ENCODE results near the gene IQCE. TPM values are rescaled to one million over a fixed set of nuclear protein-coding genes. Genes with fewer than 3 reads are reported as not detected.

The IQCE gene
- total RNA-seq, 1 donor from 2014 or later: 5.2 TPM

- Histone ChIP-seq H3K4me1 (peaks cover 24% of the 10 kb centered on the region), H3K36me3 (peaks cover 0 to 13% of the 10 kb centered on the region in 2 donors), H3K27me3 (no peaks in the 10 kb centered on the region), H3K9me3 (no peaks in the 10 kb centered on the region), H3K4me3 (no peak overlapping the region), H3K27ac (no peak overlapping the region)
- intact Hi-C loops (cut with DNase I): no loop called here
- DNase-seq (ENCODE audit: extremely low spot score in 2 of 2): no peak
- TF ChIP-seq POLR2AphosphoS5 (IDR thresholded peaks at IDR 0.05; ENCODE audit: insufficient read depth in 1 of 2, low read depth in 1 of 2) (no peak), POLR2A (IDR thresholded peaks at IDR 0.05) (no peak), CTCF (IDR thresholded peaks at IDR 0.05) (no peak)
Measured at GRCh38 chr7:2660359-2661095, 101.7 kb downstream of the IQCE start.

- Histone ChIP-seq H3K4me1 (peaks cover 24% of the 10 kb centered on the region), H3K9me3 (no peaks in the 10 kb centered on the region), H3K4me3 (no peak overlapping the region), H3K27me3 (no peaks in the 10 kb centered on the region), H3K36me3 (peaks cover 0 to 10% of the 10 kb centered on the region in 2 donors), H3K27ac (no peak overlapping the region)
- intact Hi-C loops (cut with DNase I): no loop called here
- TF ChIP-seq POLR2A (IDR thresholded peaks at IDR 0.05) (no peak), POLR2AphosphoS5 (IDR thresholded peaks at IDR 0.05; ENCODE audit: insufficient read depth in 1 of 2, low read depth in 1 of 2) (no peak), CTCF (IDR thresholded peaks at IDR 0.05) (no peak)
- no peak for DNase-seq (ENCODE audit: extremely low spot score in 2 of 2)
Measured at GRCh38 chr7:2661096-2661449, 102.3 kb downstream of the IQCE start.

- no peak for DNase-seq (ENCODE audit: extremely low spot score in 2 of 2)
- no peak overlapping the region for H3K4me3 ChIP-seq
Measured at GRCh38 chr7:2661602-2662272, 103.0 kb downstream of the IQCE start.

GRCh38 chr7:2662273-2663120, 103.7 kb downstream of the IQCE start:
- Histone ChIP-seq H3K4me3 (no peak overlapping the region), H3K27ac (peak overlapping the region; percentile 37), H3K9me3 (no peaks in the 10 kb centered on the region), H3K4me1 (peaks cover 24% of the 10 kb centered on the region), H3K27me3 (no peaks in the 10 kb centered on the region), H3K36me3 (no peaks in the 10 kb centered on the region)
- TF ChIP-seq CTCF (IDR thresholded peaks at IDR 0.05): no peak
- TF ChIP-seq POLR2AphosphoS5 (IDR thresholded peaks at IDR 0.05; ENCODE audit: insufficient read depth in 1 of 2, low read depth in 1 of 2): no peak
- TF ChIP-seq POLR2A (IDR thresholded peaks at IDR 0.05): no peak
- intact Hi-C loops (cut with DNase I): no loop called here
- no peak for DNase-seq (ENCODE audit: extremely low spot score in 2 of 2)

More at GRCh38 chr7:2661602-2662272, 103.0 kb downstream of the IQCE start:
- peaks cover 0 to 3% of the 10 kb centered on the region in 2 donors for H3K36me3 ChIP-seq
- intact Hi-C loops (cut with DNase I): no loop called here
- peaks cover 24% of the 10 kb centered on the region for H3K4me1 ChIP-seq
- no peaks in the 10 kb centered on the region for H3K9me3 ChIP-seq
- TF ChIP-seq POLR2AphosphoS5 (IDR thresholded peaks at IDR 0.05; ENCODE audit: insufficient read depth in 1 of 2, low read depth in 1 of 2) (no peak), POLR2A (IDR thresholded peaks at IDR 0.05) (no peak), CTCF (IDR thresholded peaks at IDR 0.05) (no peak)
- no peaks in the 10 kb centered on the region for H3K27me3 ChIP-seq
- no peak overlapping the region for H3K27ac ChIP-seq
